22Rv1 (cell line): ENCODE results near the gene IER5.

Experiments
- H3K27ac ChIP-seq: fragments of 450-650 bp; 2 replicates; pipeline ENCODE4 v1.5.1; 2017
- ZFX ChIP-seq: fragments of 450-650 bp; IDR thresholded peaks from 2 replicates; pipeline ENCODE4 v1.6.1; 2017; ENCODE audit warnings: antibody characterized with exemption, borderline replicate concordance
- TF ChIP-seq, protein P1 (sequence below): fragments of 450-650 bp; IDR thresholded peaks from 2 replicates; pipeline ENCODE4 v1.5.1; 2017; ENCODE audit warnings: mild to moderate bottlenecking

Gene IER5

DNA sequence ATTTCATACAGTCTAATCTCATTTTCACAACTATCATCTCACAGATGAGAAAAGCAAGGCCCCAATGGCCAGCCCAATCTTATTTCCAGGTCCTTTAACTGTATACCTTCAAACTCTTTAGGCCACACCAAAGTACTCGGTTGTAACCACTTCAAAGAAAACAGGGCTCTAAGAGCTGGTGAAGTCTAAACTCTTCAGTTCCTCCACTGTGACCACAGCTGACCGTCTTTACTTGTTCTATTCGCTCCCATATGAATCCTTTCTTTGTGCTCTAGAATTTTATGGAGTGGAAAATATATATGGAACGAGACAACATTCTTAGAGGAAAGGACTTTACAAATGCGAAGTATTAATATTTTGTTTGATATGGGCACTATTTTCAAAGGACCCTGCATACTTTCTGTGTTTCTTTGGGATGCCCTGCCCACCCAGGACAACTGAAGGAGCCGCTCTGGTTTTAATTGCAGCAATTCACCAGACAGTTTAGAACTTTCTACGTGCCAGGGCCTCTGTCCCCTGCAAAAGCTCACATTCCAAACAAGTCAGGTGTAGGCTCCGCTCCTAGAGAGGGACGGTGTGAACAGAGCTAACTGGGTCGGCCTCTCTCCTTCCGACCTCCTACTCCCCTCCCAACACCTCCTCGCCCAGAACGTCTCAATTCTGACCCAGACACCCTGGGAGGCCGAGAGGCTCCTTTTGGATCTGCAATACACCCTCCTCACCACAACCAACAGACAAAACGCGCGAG is 15.7 kb downstream of the IER5 start:
- peak overlapping the region; percentile 71 for H3K27ac ChIP-seq
- TF ChIP-seq ZFX = no peak
- TF ChIP-seq, protein P1, sequence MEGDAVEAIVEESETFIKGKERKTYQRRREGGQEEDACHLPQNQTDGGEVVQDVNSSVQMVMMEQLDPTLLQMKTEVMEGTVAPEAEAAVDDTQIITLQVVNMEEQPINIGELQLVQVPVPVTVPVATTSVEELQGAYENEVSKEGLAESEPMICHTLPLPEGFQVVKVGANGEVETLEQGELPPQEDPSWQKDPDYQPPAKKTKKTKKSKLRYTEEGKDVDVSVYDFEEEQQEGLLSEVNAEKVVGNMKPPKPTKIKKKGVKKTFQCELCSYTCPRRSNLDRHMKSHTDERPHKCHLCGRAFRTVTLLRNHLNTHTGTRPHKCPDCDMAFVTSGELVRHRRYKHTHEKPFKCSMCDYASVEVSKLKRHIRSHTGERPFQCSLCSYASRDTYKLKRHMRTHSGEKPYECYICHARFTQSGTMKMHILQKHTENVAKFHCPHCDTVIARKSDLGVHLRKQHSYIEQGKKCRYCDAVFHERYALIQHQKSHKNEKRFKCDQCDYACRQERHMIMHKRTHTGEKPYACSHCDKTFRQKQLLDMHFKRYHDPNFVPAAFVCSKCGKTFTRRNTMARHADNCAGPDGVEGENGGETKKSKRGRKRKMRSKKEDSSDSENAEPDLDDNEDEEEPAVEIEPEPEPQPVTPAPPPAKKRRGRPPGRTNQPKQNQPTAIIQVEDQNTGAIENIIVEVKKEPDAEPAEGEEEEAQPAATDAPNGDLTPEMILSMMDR = no peak

DNA sequence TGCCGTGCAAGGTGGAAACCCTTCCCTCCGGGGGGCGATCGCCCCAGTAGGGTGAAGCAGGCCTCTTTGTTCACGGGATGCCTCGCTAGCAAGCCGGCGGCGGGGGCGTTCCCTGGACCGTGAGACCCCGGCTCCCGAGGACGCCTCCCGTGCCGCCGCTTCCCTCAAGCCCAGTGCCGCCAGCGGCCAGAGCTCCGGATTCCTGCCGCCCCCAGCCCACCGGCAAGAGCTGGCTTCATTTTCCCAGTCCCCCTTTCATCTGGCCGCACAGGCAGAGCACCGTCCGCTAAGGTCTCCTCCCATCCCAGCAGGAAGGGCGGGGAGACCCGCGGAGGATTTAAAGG is 16.3 kb downstream of the IER5 start:
- peak overlapping the region; percentile 71 for H3K27ac ChIP-seq
- TF ChIP-seq ZFX = no peak
- TF ChIP-seq, protein P1 = peak; percentile 26

DNA sequence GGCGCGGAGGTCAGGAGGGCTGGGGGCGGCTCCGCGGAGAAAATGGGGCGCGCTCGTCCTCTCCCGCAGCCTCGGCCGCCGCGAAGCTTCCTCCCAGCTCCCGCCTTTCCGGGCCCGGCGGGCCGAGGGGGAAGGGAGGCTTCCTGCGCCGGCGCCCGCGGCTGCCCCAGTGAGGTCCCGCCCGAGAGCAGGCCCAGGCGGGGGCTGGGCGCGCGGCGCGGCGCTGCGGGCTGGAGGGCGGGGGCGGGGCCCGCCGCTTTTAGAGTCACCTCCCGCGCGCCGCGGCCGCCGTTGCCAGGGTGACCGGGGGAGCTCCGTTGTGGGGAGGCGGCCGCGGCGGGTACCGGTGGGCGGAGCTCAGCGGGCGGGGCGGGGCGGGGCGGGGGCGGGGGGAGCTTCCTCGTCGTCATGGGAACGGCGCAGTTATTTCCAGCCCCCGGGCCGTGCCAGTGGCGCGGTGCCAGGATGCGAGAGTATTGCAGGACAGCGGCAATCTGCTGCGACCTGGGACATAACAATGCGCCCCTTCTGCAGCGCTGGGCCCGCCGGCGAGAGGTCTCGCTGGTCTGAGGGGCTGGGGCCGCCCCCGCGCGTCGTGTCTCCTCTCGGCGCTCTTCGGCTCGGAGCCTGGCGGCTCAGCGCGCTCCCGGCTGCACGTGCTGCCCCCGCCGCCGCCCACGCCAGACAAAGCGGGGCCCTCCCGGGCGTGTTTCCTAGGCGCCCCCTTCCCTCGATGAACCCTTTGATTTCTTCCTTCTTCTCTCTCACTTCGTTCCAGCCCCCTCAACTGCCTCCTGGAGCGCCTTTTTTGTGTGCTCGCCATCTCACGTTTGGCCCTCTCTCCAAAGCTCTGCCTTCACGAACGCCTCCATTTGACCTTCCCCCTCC is 16.9 kb downstream of the IER5 start:
- no peak for TF ChIP-seq ZFX
- TF ChIP-seq, protein P1 = no peak; the same call in 1 of the 2 replicates
- H3K27ac ChIP-seq = peak overlapping the region; percentile 71

DNA sequence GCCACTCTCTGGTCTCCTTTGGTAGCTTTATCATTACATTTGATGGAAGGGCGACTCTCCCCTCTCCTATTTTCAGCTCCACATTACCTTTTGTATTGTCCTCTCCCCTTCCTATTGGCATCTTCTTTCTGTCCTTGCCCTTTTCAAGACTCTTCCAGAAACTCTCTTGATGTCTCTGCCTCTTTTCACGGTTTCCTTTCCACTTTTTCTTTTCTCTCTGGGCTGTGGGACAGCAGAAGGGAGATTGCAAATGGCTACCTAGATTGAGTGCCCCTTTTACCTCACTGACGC is 17.5 kb downstream of the IER5 start:
- TF ChIP-seq, protein P1 = no peak
- TF ChIP-seq ZFX = no peak
- H3K27ac ChIP-seq = no peak overlapping the region

DNA sequence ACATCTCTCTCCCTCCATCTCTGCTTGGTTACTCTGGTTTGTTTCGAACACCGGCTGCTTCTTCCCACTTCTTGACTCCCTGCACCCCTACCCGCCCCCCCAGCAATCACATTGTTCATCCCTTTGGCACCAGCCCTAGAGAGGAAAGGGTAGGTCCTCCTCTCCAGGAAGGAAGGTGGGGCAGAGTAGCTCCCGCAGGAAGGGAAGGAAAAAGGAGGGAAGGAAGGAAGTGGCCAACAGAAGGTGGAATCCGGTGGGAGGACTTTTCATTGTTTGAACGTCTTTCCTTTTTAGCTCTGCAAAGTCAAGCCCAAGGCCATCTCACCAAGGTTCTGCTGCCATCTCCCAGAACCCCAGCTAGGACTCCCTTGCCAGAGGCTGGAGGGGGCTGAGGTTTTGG is 18.0 kb downstream of the IER5 start:
- no peak for TF ChIP-seq ZFX
- TF ChIP-seq, protein P1 = no peak
- H3K27ac ChIP-seq = no peak overlapping the region

DNA sequence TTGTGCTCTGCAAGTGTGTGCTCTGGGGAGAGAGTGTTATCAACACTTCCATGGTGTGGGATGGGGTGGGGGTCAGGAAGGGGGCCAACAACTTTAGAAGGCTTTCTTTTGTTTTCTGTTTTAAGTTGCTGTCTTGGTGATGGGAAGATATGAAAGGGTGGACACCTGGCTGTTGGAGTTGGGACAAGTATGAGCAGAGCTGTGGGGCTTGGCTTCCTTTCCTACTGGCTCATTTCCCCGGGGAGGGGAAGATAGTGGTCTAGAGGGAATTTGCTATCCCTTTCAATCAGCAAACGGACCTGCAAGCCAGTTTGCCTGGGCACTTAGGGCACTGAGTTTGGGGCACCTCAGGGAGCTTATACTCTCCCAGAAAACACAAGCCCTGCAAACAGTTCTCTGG is 19.2 kb downstream of the IER5 start:
- no peak for TF ChIP-seq ZFX
- TF ChIP-seq, protein P1 = no peak

DNA sequence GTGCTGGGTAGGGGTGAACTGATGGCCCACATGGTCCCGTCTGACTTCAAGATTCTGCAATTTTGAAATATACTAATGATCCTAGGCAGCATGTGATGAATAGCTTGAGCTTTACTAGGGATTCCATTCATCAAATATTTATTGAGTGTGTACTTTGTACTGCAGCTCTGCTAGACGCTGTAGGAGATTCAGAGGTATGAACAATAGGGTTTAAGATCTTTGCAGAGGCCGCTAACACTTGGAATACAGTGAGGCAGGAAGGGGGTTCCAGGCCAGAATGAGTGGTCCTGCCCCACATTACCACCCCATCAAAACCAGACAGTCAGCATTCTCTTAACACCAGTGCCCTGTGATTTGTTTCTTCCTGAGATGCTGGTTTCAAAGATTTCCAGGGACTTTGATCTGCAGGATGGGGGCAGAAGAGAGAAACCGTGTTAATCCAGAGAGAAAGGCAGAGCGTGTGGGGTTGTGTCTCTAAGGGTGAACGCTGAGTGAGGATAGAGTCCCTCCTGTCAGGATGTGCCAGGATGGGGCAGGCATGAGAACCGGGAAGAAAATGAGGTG is 19.9 kb downstream of the IER5 start:
- no peak overlapping the region for H3K27ac ChIP-seq
- no peak for TF ChIP-seq ZFX
- TF ChIP-seq, protein P1 = no peak

More for the DNA sequence above, 19.2 kb downstream of the IER5 start:
- no peak overlapping the region for H3K27ac ChIP-seq
